Fibroblast of lung (primary cell): ENCODE data around the gene CALHM5. TPM values are rescaled to one million over a fixed set of nuclear protein-coding genes. Genes with fewer than 3 reads are reported as not detected.
"Not testable (repeated sequence)": the region's sequence is repeated elsewhere in the genome, so short reads cannot be mapped to it uniquely, and the experiment has no call there.

Experiments used
- DNase-seq, 2 donors: peaks; one replicate each; pipeline versions ENCODE4 v3.0.0 to v3.0.0-alpha.2; 2010; ENCODE audit warnings: low read depth in 2 of 2
- H2AFZ ChIP-seq: 2 replicates; pipeline ENCODE4 v1.5.1; 2012; ENCODE audit warnings: low read length, control low read depth, inconsistent platforms
- H3K27ac ChIP-seq: 2 replicates; pipeline ENCODE4 v1.5.1; 2011; ENCODE audit warnings: low read length, control low read depth; ENCODE audit not compliant: insufficient read depth
- H3K27me3 ChIP-seq: 2 replicates; pipeline ENCODE4 v1.5.1; 2011; ENCODE audit warnings: mild to moderate bottlenecking, low read length; ENCODE audit not compliant: control insufficient read depth, insufficient read depth
- H3K36me3 ChIP-seq: 2 replicates; pipeline ENCODE4 v1.5.1; 2011; ENCODE audit warnings: low read length; ENCODE audit not compliant: control insufficient read depth, insufficient read depth
- H3K4me1 ChIP-seq: 2 replicates; pipeline ENCODE4 v1.5.1; 2011; ENCODE audit warnings: low read length; ENCODE audit not compliant: control insufficient read depth, insufficient read depth; ENCODE audit errors: extremely low read depth
- H3K4me2 ChIP-seq: 2 replicates; pipeline ENCODE4 v1.5.1; 2011; ENCODE audit warnings: low read length, control low read depth; ENCODE audit not compliant: insufficient read depth; ENCODE audit errors: extremely low read depth
- H3K4me3 ChIP-seq, 4 experiments: fragments of 200-600 bp in 1 of 4; sonication (generic) in 1 of 4; replicated peaks in 1 of 4; 2 replicates each; pipeline ENCODE4 v1.5.1; 2011 to 2016; ENCODE audit warnings: low read length in 4 of 4, low read depth in 3 of 4, mild to moderate bottlenecking in 3 of 4, control low read depth in 2 of 4, inconsistent platforms in 1 of 4, mixed read lengths in 1 of 4; ENCODE audit not compliant: insufficient read depth in 1 of 4; ENCODE audit errors: control extremely low read depth in 1 of 4
- H3K79me2 ChIP-seq: 2 replicates; pipeline ENCODE4 v1.5.1; 2012; ENCODE audit warnings: mild to moderate bottlenecking, low read length, inconsistent platforms; ENCODE audit not compliant: control insufficient read depth, insufficient read depth
- H3K9ac ChIP-seq: 2 replicates; pipeline ENCODE4 v1.5.1; 2011; ENCODE audit warnings: mild to moderate bottlenecking, low read length, control low read depth; ENCODE audit not compliant: insufficient read depth
- H3K9me3 ChIP-seq: 2 replicates; pipeline ENCODE4 v1.5.1; 2012; ENCODE audit warnings: low read depth, low read length; ENCODE audit not compliant: control insufficient read depth, insufficient read depth
- H4K20me1 ChIP-seq: 2 replicates; pipeline ENCODE4 v1.5.1; 2011; ENCODE audit warnings: low read length; ENCODE audit not compliant: control insufficient read depth, insufficient read depth; ENCODE audit errors: extremely low read depth
- EZH2 ChIP-seq: IDR thresholded peaks from 2 replicates; pipeline ENCODE4 v1.5.1; 2012; ENCODE audit warnings: low read length, control low read depth, mild to moderate bottlenecking; ENCODE audit errors: missing control alignments
- polyA plus RNA-seq, 2 donors: library from polyadenylated mRNA; depleted of rRNA in 1 of 2; stranded (reverse) in 1 of 2; unstranded in 1 of 2; fragments of >200 nt; gene quantifications; 2 replicates each; pipeline ENCODE4 v1.2.1, GENCODE V29; 2011 to 2012; ENCODE audit warnings: missing spikeins in 1 of 2
- total RNA-seq: library from RNA; depleted of rRNA; stranded (reverse); fragments of >200 nt; gene quantifications from 2 replicates; pipeline ENCODE4 v1.2.1, GENCODE V29; 2014
- TF ChIP-seq, protein P1 (sequence below), 2 donors: IDR thresholded peaks in 1 of 2; conservative IDR thresholded peaks in 1 of 2; 1 replicate in 1 of 2; 2 replicates in 1 of 2; pipeline ENCODE4 v1.5.1; 2011 to 2012; ENCODE audit warnings: low read length in 2 of 2, control low read depth in 1 of 2, inconsistent platforms in 1 of 2, low read depth in 1 of 2, mild to moderate bottlenecking in 1 of 2

CALHM5 gene
- total and polyA plus RNA-seq, 2 donors (not counting 1 experiment from before 2014, with no cell fraction given), result 4.1 to 8.3 TPM

DNA sequence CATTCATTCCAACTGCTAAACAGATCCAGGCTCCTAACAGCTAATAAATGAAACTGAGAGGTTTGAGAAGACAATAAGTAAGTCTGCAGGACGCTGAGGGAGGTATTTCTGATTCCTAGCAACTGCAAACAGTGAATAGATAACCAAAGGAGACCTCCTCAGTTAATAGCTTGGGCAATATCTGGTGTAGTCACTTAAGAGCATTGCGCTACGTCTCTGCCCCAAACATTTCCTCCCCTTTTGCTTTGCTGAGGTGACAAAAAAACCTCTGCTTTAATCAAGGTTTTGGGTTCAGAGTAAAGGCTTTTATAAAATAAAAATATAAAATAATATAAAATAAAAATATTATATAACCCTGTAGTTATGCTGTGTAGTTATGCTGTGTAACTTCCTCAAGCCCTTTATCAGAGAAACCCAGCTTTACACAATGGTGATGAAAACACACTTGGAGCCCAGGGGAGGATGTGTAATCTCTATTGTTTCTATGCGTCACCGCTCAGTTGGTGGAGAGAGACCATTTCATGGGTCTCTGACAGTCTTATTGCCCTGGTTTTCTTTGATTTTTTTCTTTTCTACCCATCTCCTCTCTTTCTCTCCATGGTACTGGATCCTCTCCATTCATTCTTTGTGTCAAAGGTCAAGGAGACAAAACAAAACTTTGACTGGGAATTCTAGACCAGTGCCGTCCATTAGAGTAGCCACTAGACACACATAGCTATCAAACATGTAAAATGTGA, 18.9 kb upstream of the CALHM5 start:
- no peak for TF ChIP-seq EZH2
- TF ChIP-seq, protein P1, sequence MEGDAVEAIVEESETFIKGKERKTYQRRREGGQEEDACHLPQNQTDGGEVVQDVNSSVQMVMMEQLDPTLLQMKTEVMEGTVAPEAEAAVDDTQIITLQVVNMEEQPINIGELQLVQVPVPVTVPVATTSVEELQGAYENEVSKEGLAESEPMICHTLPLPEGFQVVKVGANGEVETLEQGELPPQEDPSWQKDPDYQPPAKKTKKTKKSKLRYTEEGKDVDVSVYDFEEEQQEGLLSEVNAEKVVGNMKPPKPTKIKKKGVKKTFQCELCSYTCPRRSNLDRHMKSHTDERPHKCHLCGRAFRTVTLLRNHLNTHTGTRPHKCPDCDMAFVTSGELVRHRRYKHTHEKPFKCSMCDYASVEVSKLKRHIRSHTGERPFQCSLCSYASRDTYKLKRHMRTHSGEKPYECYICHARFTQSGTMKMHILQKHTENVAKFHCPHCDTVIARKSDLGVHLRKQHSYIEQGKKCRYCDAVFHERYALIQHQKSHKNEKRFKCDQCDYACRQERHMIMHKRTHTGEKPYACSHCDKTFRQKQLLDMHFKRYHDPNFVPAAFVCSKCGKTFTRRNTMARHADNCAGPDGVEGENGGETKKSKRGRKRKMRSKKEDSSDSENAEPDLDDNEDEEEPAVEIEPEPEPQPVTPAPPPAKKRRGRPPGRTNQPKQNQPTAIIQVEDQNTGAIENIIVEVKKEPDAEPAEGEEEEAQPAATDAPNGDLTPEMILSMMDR (conservative IDR thresholded peaks at IDR 0.05 in 1 of 2, IDR thresholded peaks at IDR 0.05 in 1 of 2; ENCODE audit: low read depth in 1 of 2, low read length in 2 of 2), result no peak
- no peak overlapping the region for H3K4me3 ChIP-seq
- H3K79me2 ChIP-seq, result no peaks in the 10 kb centered on the region
- DNase-seq, result peak in 1 of 2 donors; percentile 25
- H2AFZ ChIP-seq, result no peak overlapping the region
- no peaks in the 10 kb centered on the region for H4K20me1 ChIP-seq
- no peaks in the 10 kb centered on the region for H3K36me3 ChIP-seq
- H3K9me3 ChIP-seq, result no peaks in the 10 kb centered on the region
- no peak overlapping the region for H3K27ac ChIP-seq
- no peaks in the 10 kb centered on the region for H3K27me3 ChIP-seq
- H3K4me2 ChIP-seq, result no peak overlapping the region
- no peak overlapping the region for H3K9ac ChIP-seq
- H3K4me1 ChIP-seq, result no peaks in the 10 kb centered on the region

DNA sequence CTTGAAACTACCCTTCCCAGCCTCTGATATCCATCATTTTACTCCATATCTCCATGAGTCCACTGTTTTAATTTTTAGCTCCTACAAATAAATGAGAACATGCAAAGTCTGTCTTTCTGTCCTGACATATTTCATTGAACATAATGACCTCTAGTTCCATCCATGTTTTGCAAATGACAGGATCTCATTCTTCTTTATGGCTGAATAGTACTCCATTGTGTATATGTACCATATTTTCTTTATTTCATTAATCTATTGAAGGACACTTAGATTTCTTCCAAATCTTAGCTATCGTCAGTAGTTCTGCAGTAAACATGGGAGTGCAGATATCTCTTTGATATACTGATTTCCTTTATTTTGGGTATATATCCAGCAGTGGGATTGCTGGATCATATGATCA, 16.3 kb upstream of the CALHM5 start:
- not testable (repeated sequence) for H3K4me1 ChIP-seq, H4K20me1 ChIP-seq, H3K4me2 ChIP-seq, H3K79me2 ChIP-seq, H3K27ac ChIP-seq, H2AFZ ChIP-seq, H3K9ac ChIP-seq, DNase-seq, H3K36me3 ChIP-seq, H3K9me3 ChIP-seq, H3K4me3 ChIP-seq, H3K27me3 ChIP-seq

DNA sequence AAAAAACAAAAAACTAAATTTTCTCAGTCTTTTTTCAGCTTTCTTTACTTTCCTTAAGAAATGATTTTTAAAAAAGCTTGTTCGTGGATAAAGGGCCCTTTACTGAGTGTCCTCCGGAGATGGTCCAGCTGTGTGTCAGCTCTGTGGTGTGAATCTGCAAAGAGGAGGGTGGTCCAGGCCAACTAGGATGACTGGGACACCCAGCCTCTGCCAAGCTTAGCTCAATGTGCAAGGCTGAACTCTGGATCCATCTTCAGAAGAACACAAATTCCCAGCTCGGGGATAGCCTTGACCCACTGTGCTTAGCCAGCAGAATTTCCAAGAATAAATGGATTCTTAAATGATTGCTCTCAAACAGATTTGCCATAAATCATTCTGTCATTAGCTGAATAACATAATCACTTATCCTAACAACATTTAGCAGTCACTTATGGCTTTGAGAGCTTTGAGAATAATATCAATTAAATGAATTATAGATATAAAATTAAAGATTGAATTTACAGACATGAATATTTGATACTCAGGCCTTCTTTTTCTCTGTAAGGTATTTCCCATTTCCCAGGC, 14.2 kb upstream of the CALHM5 start:
- H3K4me3 ChIP-seq, result no peak overlapping the region
- no peaks in the 10 kb centered on the region for H4K20me1 ChIP-seq
- no peaks in the 10 kb centered on the region for H3K27me3 ChIP-seq
- no peak overlapping the region for H3K27ac ChIP-seq
- H3K9ac ChIP-seq, result no peak overlapping the region
- H3K79me2 ChIP-seq, result no peaks in the 10 kb centered on the region
- TF ChIP-seq, protein P1 (conservative IDR thresholded peaks at IDR 0.05 in 1 of 2, IDR thresholded peaks at IDR 0.05 in 1 of 2; ENCODE audit: low read depth in 1 of 2, low read length in 2 of 2), result no peak
- no peak for TF ChIP-seq EZH2
- no peaks in the 10 kb centered on the region for H3K4me1 ChIP-seq
- no peak overlapping the region for H3K4me2 ChIP-seq
- H3K36me3 ChIP-seq, result no peaks in the 10 kb centered on the region
- no peak overlapping the region for H2AFZ ChIP-seq
- peak in 1 of 2 donors; percentile 76 for DNase-seq
- no peaks in the 10 kb centered on the region for H3K9me3 ChIP-seq
